GM12878 (cell line): ENCODE measurements around the gene RAP2C. TPM values are rescaled to one million over a fixed set of nuclear protein-coding genes. Genes with fewer than 3 reads are reported as not detected.
A peak's percentile ranks its signal among the peaks of the same experiment; 100 is the strongest.

Source experiments
- ATAC-seq: fragments of 200-7000 bp; cut with Tn5 transposase; 3 replicates; pipeline ENCODE4 v1.9.1; 2020; ENCODE audit warnings: mild to moderate bottlenecking, moderate library complexity
- BruUV-seq: library from RNA; stranded (reverse); fragments of 400-500 nt; replicated peaks from 2 replicates; lab custom pipeline; 2021; lab: Mats Ljungman, UMichigan
- CTCF ChIA-PET: fragments of 300-600 bp; sonication (Branson Sonifier 250); formaldehyde crosslinking; extraction: SDS; loops from one replicate; lab custom pipeline; 2021; ENCODE audit warnings: inconsistent platforms; lab: Yijun Ruan, JAX
- POLR2A ChIA-PET: fragments of 350-600 bp; formaldehyde crosslinking; extraction: SDS; loops from one replicate; lab custom pipeline; 2021; ENCODE audit warnings: inconsistent platforms; lab: Charles Lee
- RAD21 ChIA-PET: fragments of 300-600 bp; sonication (Branson Sonifier 250); formaldehyde crosslinking; loops from one replicate; lab custom pipeline; 2023; ENCODE audit warnings: antibody characterized with exemption; ENCODE audit not compliant: unreplicated experiment; lab: Charles Lee
- SMC1A ChIA-PET: fragments of 300-600 bp; sonication (Branson Sonifier 250); formaldehyde crosslinking; loops from one replicate; lab custom pipeline; 2023; ENCODE audit not compliant: unreplicated experiment, uncharacterized antibody; lab: Charles Lee
- DNase-seq: peaks from one replicate; pipeline ENCODE4 v3.0.0-alpha.2; 2011; ENCODE audit warnings: low read depth, low spot score
- FAIRE-seq: peaks from 3 replicates; lab custom pipeline; 2011; peaks lifted over from hg19 to GRCh38; lab: Jason Lieb, UNC
- H2AFZ ChIP-seq: 2 replicates; pipeline ENCODE4 v1.6.0; 2011; ENCODE audit warnings: low read depth, low read length, control low read depth; ENCODE audit not compliant: control insufficient read depth
- H3K27ac ChIP-seq: 2 replicates; pipeline ENCODE4 v1.5.1; 2011; ENCODE audit warnings: control low read depth; ENCODE audit not compliant: control insufficient read depth, insufficient read depth
- H3K27me3 ChIP-seq, 2 experiments: replicated peaks in 1 of 2; 2 replicates each; pipeline versions ENCODE4 v1.6.0 to v1.6.1; 2011; ENCODE audit warnings: low read length in 1 of 2; ENCODE audit not compliant: control insufficient read depth in 2 of 2, insufficient read depth in 2 of 2
- H3K36me3 ChIP-seq, 2 experiments: 2 replicates each; pipeline ENCODE4 v1.5.1; 2011; ENCODE audit warnings: low read length in 1 of 2; ENCODE audit not compliant: control insufficient read depth in 2 of 2, insufficient read depth in 2 of 2
- H3K4me1 ChIP-seq: 2 replicates; pipeline ENCODE4 v1.6.1; 2011; ENCODE audit warnings: mild to moderate bottlenecking, low read length, moderate library complexity, mixed read lengths; ENCODE audit not compliant: control insufficient read depth, insufficient read depth
- H3K4me2 ChIP-seq: 2 replicates; pipeline ENCODE4 v1.6.0; 2011; ENCODE audit warnings: control low read depth; ENCODE audit not compliant: control insufficient read depth, insufficient read depth
- H3K4me3 ChIP-seq: fragments of 200-600 bp; sonication (generic); 2 replicates; pipeline ENCODE4 v1.5.1; 2016
- H3K79me2 ChIP-seq: 2 replicates; pipeline ENCODE4 v1.6.0; 2011; ENCODE audit warnings: low read length; ENCODE audit not compliant: control insufficient read depth, insufficient read depth
- H3K9ac ChIP-seq: 2 replicates; pipeline ENCODE4 v1.8.0; 2011; ENCODE audit warnings: low read length, control low read depth, mixed read lengths; ENCODE audit not compliant: control insufficient read depth, insufficient read depth
- H3K9me3 ChIP-seq: replicated peaks from 3 replicates; pipeline ENCODE4 v1.5.1; 2011; ENCODE audit warnings: mild to moderate bottlenecking, low read length; ENCODE audit not compliant: control insufficient read depth, insufficient read depth
- H4K20me1 ChIP-seq: 2 replicates; pipeline ENCODE4 v1.6.0; 2011; ENCODE audit not compliant: control insufficient read depth, insufficient read depth
- CHD4 ChIP-seq: fragments of 200-600 bp; sonication (generic); IDR thresholded peaks from 2 replicates; pipeline ENCODE4 v1.6.1; 2016; ENCODE audit warnings: mild to moderate bottlenecking
- EED ChIP-seq: sonication (generic); IDR thresholded peaks from 2 replicates; pipeline ENCODE4 v1.6.1; 2016; ENCODE audit warnings: antibody characterized with exemption, low read depth
- GABPA ChIP-seq: IDR thresholded peaks from 2 replicates; pipeline ENCODE4 v1.6.1; 2014; ENCODE audit warnings: antibody characterized with exemption, low read depth, mild to moderate bottlenecking, inconsistent platforms
- HDGF ChIP-seq: fragments of 450-650 bp; IDR thresholded peaks from 2 replicates; pipeline ENCODE4 v1.6.1; 2016; ENCODE audit warnings: antibody characterized with exemption
- IKZF2 ChIP-seq, 2 experiments: fragments of 450-650 bp; IDR thresholded peaks; 2 replicates each; pipeline ENCODE4 v1.6.1; 2017; ENCODE audit warnings: mild to moderate bottlenecking in 2 of 2, moderate library complexity in 2 of 2
- IRF3 ChIP-seq: fragments of 450-650 bp; IDR thresholded peaks from 2 replicates; pipeline ENCODE4 v1.6.1; 2014; ENCODE audit warnings: mild to moderate bottlenecking
- MEF2B ChIP-seq: fragments of 450-650 bp; IDR thresholded peaks from 2 replicates; pipeline ENCODE4 v1.6.1; 2018; ENCODE audit warnings: mild to moderate bottlenecking, moderate library complexity; ENCODE audit not compliant: partially characterized antibody, poor library complexity, severe bottlenecking
- MTA3 ChIP-seq: IDR thresholded peaks from 2 replicates; pipeline ENCODE4 v1.6.1; 2012; ENCODE audit warnings: low read length, inconsistent platforms, borderline replicate concordance
- NR2C1 ChIP-seq: fragments of 450-650 bp; IDR thresholded peaks from 2 replicates; pipeline ENCODE4 v1.6.1; 2017; ENCODE audit warnings: antibody characterized with exemption, mild to moderate bottlenecking, moderate library complexity
- RCOR1 ChIP-seq: conservative IDR thresholded peaks from 2 replicates; pipeline ENCODE4 v1.6.1; 2012; ENCODE audit warnings: low read depth, low read length, improper control_type of control experiment
- RELA ChIP-seq: fragments of 450-650 bp; IDR thresholded peaks from 2 replicates; pipeline ENCODE4 v1.8.0; 2014; ENCODE audit warnings: borderline replicate concordance; ENCODE audit not compliant: partially characterized antibody
- SIX5 ChIP-seq: IDR thresholded peaks from 2 replicates; pipeline ENCODE4 v1.6.1; 2011; ENCODE audit warnings: mild to moderate bottlenecking, low read depth, low read length, moderate library complexity; ENCODE audit not compliant: severe bottlenecking
- SP1 ChIP-seq: IDR thresholded peaks from one replicate; pipeline ENCODE4 v1.6.1; 2011; ENCODE audit warnings: low read depth, low read length
- SREBF1 ChIP-seq: IDR thresholded peaks from 2 replicates; pipeline ENCODE4 v1.6.1; 2012; ENCODE audit warnings: mild to moderate bottlenecking, low read length
- STAT1 ChIP-seq: fragments of 450-650 bp; conservative IDR thresholded peaks from 2 replicates; pipeline ENCODE4 v1.6.1; 2014; ENCODE audit warnings: antibody characterized with exemption, mild to moderate bottlenecking
- TBL1XR1 ChIP-seq: IDR thresholded peaks from 2 replicates; pipeline ENCODE4 v1.6.1; 2012; ENCODE audit warnings: low read depth, low read length, improper control_type of control experiment
- WRNIP1 ChIP-seq: IDR thresholded peaks from 2 replicates; pipeline ENCODE4 v1.6.1; 2011; ENCODE audit warnings: low read depth, low read length, improper control_type of control experiment, borderline replicate concordance
- ZNF274 ChIP-seq: IDR thresholded peaks from one replicate; pipeline ENCODE4 v1.8.0; 2011; ENCODE audit not compliant: insufficient read length, insufficient read depth
- WGBS: methylation state at CpG from one replicate; pipeline ENCODE4 v1.1.6; 2016; ENCODE audit warnings: low lambda C conversion rate; ENCODE audit not compliant: insufficient replicate concordance, insufficient coverage; ENCODE audit errors: missing lambda C conversion rate; 5-methylcytosine and 5-hydroxymethylcytosine counted together
- in situ Hi-C: fragments of 300-500 bp; cut with MboI; formaldehyde crosslinking; loops from 9 replicates; pipeline ENCODE4 v1.14.3; 2018; ENCODE audit warnings: mixed read lengths
- intact Hi-C: fragments of 100-400 bp; cut with micrococcal nuclease; formaldehyde crosslinking; loops from one replicate; pipeline ENCODE4 v1.14.2; 2022; ENCODE audit not compliant: unreplicated experiment
- polyA plus RNA-seq, 11 experiments: library from polyadenylated mRNA; depleted of rRNA in 4 of 11; unstranded in 6 of 11; stranded (reverse) in 5 of 11; fragments of >200 nt; fragmentation: Nextera tagmentation in 4 of 11; fragmentation: Illumina TruSeq in 1 of 11; extraction: Ambion mirVana in 4 of 11; extraction: Trizol in 1 of 11; gene quantifications; 1 replicate in 1 of 11; 2 replicates in 10 of 11; pipeline versions ENCODE4 v1.2.1 to v1.2.3, GENCODE V29; 2011 to 2016; ENCODE audit warnings: inconsistent platforms in 2 of 11, missing spikeins in 2 of 11, low read depth in 1 of 11
- total RNA-seq, 4 experiments: library from RNA; depleted of rRNA in 3 of 4; stranded (reverse); fragments of >200 nt in 3 of 4; fragmentation: Illumina TruSeq in 1 of 4; extraction: Trizol in 1 of 4; gene quantifications; 2 replicates each; pipeline versions ENCODE4 v1.2.1 to v1.2.3, GENCODE V29; 2013 to 2021

Gene RAP2C
- total and polyA plus RNA-seq, 10 of the 15 experiments (the other 5 are each of a cell fraction or from before 2014, with no cell fraction given), result 17.1 to 32.1 (median 25.4) TPM

- H4K20me1 ChIP-seq, result no peaks in the 10 kb centered on the region
- ChIA-PET SMC1A (no interaction called here), CTCF (no interaction called here), RAD21 (no interaction called here), POLR2A (no interaction called here)
- no peak overlapping the region for H3K4me3 ChIP-seq
- H3K79me2 ChIP-seq, result no peaks in the 10 kb centered on the region
- H3K36me3 ChIP-seq, result no peaks in the 10 kb centered on the region
- DNase-seq, result no peak
- intact Hi-C loops (no loop called here), in situ Hi-C loops (no loop called here)
- no peaks in the 10 kb centered on the region for H3K9me3 ChIP-seq
- no peak overlapping the region for H3K9ac ChIP-seq
- no peaks in the 10 kb centered on the region for H3K4me1 ChIP-seq
- no peak for FAIRE-seq
- no peak overlapping the region for H3K4me2 ChIP-seq
- H3K27ac ChIP-seq, result no peak overlapping the region
- BruUV-seq, result no TSS peak
- no peak overlapping the region for H2AFZ ChIP-seq
- TF ChIP-seq NR2C1 (0 out of 2 replicates have a peak, but pooled peaks have one; percentile 17), STAT1 (no peak), MTA3 (no peak)
- TF ChIP-seq, all 136 proteins: peak for 1
- WGBS, result 0% methylated on average over 3 of the region's 3 CpGs
- no peak for ATAC-seq
- H3K27me3 ChIP-seq, result peaks cover 0 to 2% of the 10 kb centered on the region in 2 experiments; a peak in 1 of 4 replicates
Observed at GRCh38 chrX:132180929-132181328, 38.3 kb downstream of the RAP2C start.

GRCh38 chrX:132173647-132174046, 45.6 kb downstream of the RAP2C start:
- Histone ChIP-seq H3K9me3 (no peaks in the 10 kb centered on the region), H3K27me3 (no peaks in the 10 kb centered on the region), H3K9ac (no peak overlapping the region), H2AFZ (no peak overlapping the region), H3K4me3 (no peak overlapping the region), H4K20me1 (no peaks in the 10 kb centered on the region), H3K4me1 (no peaks in the 10 kb centered on the region), H3K36me3 (no peaks in the 10 kb centered on the region), H3K4me2 (no peak overlapping the region), H3K79me2 (no peaks in the 10 kb centered on the region), H3K27ac (no peak overlapping the region)
- ATAC-seq (no peak), DNase-seq (no peak), FAIRE-seq (no peak)
- no TSS peak for BruUV-seq
- no peak for TF ChIP-seq SP1
- no peak for TF ChIP-seq EED
- no peak for TF ChIP-seq ZNF274
- TF ChIP-seq MEF2B, result no peak
- TF ChIP-seq RELA, result no peak
- TF ChIP-seq IKZF2 (IDR thresholded peaks at IDR 0.05), result no peak
- TF ChIP-seq TBL1XR1, result no peak
- no peak for TF ChIP-seq GABPA
- TF ChIP-seq CHD4, result no peak
- no peak for TF ChIP-seq SIX5
- no peak for TF ChIP-seq IRF3
- no peak for TF ChIP-seq WRNIP1
- no peak for TF ChIP-seq RCOR1
- TF ChIP-seq MTA3, result no peak
- no peak for TF ChIP-seq HDGF
- no peak for TF ChIP-seq STAT1
- TF ChIP-seq SREBF1, result no peak
- intact Hi-C loops, result no loop called here
- 0% methylated on average over 1 of the region's 1 CpG for WGBS
- RAD21 ChIA-PET, result interaction anchor here (1.0 to 1.2 kb wide), 2 partner anchors 46 to 81 kb away, joined by 3 to 6 read pairs; partner anchors contain the start of gene RAP2C
- SMC1A ChIA-PET, result interaction anchor here (0.9 to 1.1 kb wide), 3 partner anchors 39 to 46 kb away, joined by 3 to 4 read pairs (median 3); partner anchors contain the start of gene RAP2C
- POLR2A ChIA-PET, result interaction anchor here (1.0 kb wide), 1 partner anchor 41 kb away, joined by 3 read pairs; no protein-coding TSS in a partner anchor
- CTCF ChIA-PET, result interaction anchor here (3.0 kb wide), 1 partner anchor 45 kb away, joined by 10 read pairs; the partner anchor contains the start of gene RAP2C
- in situ Hi-C loops, result no loop called here
